Left lung (tissue), 10 donors: ENCODE data around the gene KIF26B. TPM values are rescaled to one million over a fixed set of nuclear protein-coding genes. Genes with fewer than 3 reads are reported as not detected.

ENCODE experiments used
- ATAC-seq: fragments of 200-7000 bp; cut with Tn5 transposase; one replicate; pipeline ENCODE4 v1.9.1; 2020; ENCODE audit warnings: moderate library complexity
- DNase-seq, 4 donors: peaks; one replicate each; pipeline ENCODE4 v3.0.0-alpha.2; 2013 to 2020
- H3K27ac ChIP-seq, 2 donors: fragments of 200-600 bp; sonication (generic) in 1 of 2; one replicate each; pipeline versions ENCODE4 v1.5.0 to v1.8.0; 2020 to 2021
- H3K27me3 ChIP-seq, 2 donors: fragments of 200-600 bp; sonication (generic) in 1 of 2; one replicate each; pipeline versions ENCODE4 v1.5.0 to v1.8.0; 2020 to 2021
- H3K36me3 ChIP-seq, 2 donors: fragments of 200-600 bp; sonication (generic) in 1 of 2; one replicate each; pipeline versions ENCODE4 v1.5.0 to v1.8.0; 2020 to 2021
- H3K4me1 ChIP-seq, 2 donors: fragments of 200-600 bp; one replicate each; pipeline ENCODE4 v1.8.0; 2021
- H3K4me3 ChIP-seq, 2 donors: fragments of 200-600 bp; sonication (generic) in 1 of 2; one replicate each; pipeline versions ENCODE4 v1.5.0 to v1.8.0; 2020 to 2021; ENCODE audit warnings: mild to moderate bottlenecking in 1 of 2
- H3K9me3 ChIP-seq, 2 donors: fragments of 200-600 bp; sonication (generic) in 1 of 2; one replicate each; pipeline versions ENCODE4 v1.5.0 to v1.8.0; 2020 to 2021
- CTCF ChIP-seq, 2 donors: fragments of 200-600 bp; sonication (generic) in 1 of 2; IDR thresholded peaks; one replicate each; pipeline versions ENCODE4 v1.5.0 to v1.8.0; 2021; ENCODE audit warnings: antibody characterized with exemption in 2 of 2
- intact Hi-C, 2 donors: fragments of 100-400 bp; cut with DNase I; formaldehyde crosslinking; loops; one replicate each; pipeline versions ENCODE4 v1.11.2 to v1.14.2; 2022
- polyA plus RNA-seq, 6 donors: library from polyadenylated mRNA; unstranded; fragments of 120-200 nt; gene quantifications; one replicate each; pipeline ENCODE4 v1.2.1, GENCODE V29; 2013; ENCODE audit not compliant: insufficient read length in 6 of 6
- total RNA-seq, 2 donors: library from RNA; stranded (reverse); fragmentation: NEBNext Ultra II Directional; extraction: Animal tissue kit (Norgen Biotek cat#: 25700); gene quantifications; one replicate each; pipeline ENCODE4 v1.2.1, GENCODE V29; 2021
- donor health status: DM: no; HTN: yes; CAD: no.
- donor health status: DM: no; HTN: no; CAD: no.

Gene KIF26B
- total and polyA plus RNA-seq, 8 donors: 3.9 to 28.3 (median 6.5) TPM

- no peaks in the 10 kb centered on the region for H3K4me1 ChIP-seq
- no peak for TF ChIP-seq CTCF (IDR thresholded peaks at IDR 0.05)
- intact Hi-C loops: no loop called here
- no peaks in the 10 kb centered on the region for H3K9me3 ChIP-seq
- no peak overlapping the region for H3K27ac ChIP-seq
- ATAC-seq (no peak), DNase-seq (no peak)
- no peaks in the 10 kb centered on the region for H3K36me3 ChIP-seq
- H3K27me3 ChIP-seq: no peaks in the 10 kb centered on the region
- H3K4me3 ChIP-seq: no peak overlapping the region
Observed at GRCh38 chr1:245177071-245177900, 22.5 kb downstream of the KIF26B start.

GRCh38 chr1:245179706-245180105 lies 24.9 kb downstream of the KIF26B start:
- no peaks in the 10 kb centered on the region for H3K9me3 ChIP-seq
- ATAC-seq: no peak
- no peaks in the 10 kb centered on the region for H3K36me3 ChIP-seq
- intact Hi-C loops: no loop called here
- DNase-seq: no peak
- no peaks in the 10 kb centered on the region for H3K4me1 ChIP-seq
- no peak overlapping the region for H3K27ac ChIP-seq
- TF ChIP-seq CTCF (IDR thresholded peaks at IDR 0.05): no peak
- no peaks in the 10 kb centered on the region for H3K27me3 ChIP-seq
- no peak overlapping the region for H3K4me3 ChIP-seq

- H3K36me3 ChIP-seq: no peaks in the 10 kb centered on the region
- no peaks in the 10 kb centered on the region for H3K27me3 ChIP-seq
- H3K9me3 ChIP-seq: no peaks in the 10 kb centered on the region
- H3K4me3 ChIP-seq: no peak overlapping the region
- TF ChIP-seq CTCF (IDR thresholded peaks at IDR 0.05): no peak
- H3K27ac ChIP-seq: no peak overlapping the region
- DNase-seq: no peak
- ATAC-seq: peak; percentile 30
- H3K4me1 ChIP-seq: no peaks in the 10 kb centered on the region
- intact Hi-C loops: no loop called here
Observed at GRCh38 chr1:245180496-245181157, 25.8 kb downstream of the KIF26B start.

GRCh38 chr1:245181158-245181517 lies 26.4 kb downstream of the KIF26B start:
- Histone ChIP-seq H3K4me1 (no peaks in the 10 kb centered on the region), H3K9me3 (no peaks in the 10 kb centered on the region), H3K36me3 (no peaks in the 10 kb centered on the region), H3K27me3 (no peaks in the 10 kb centered on the region), H3K4me3 (no peak overlapping the region), H3K27ac (no peak overlapping the region)
- intact Hi-C loops: no loop called here
- ATAC-seq (no peak), DNase-seq (no peak)
- TF ChIP-seq CTCF (IDR thresholded peaks at IDR 0.05): no peak

GRCh38 chr1:245182028-245182427 lies 27.2 kb downstream of the KIF26B start:
- H3K4me1 ChIP-seq: no peaks in the 10 kb centered on the region
- H3K27ac ChIP-seq: no peak overlapping the region
- intact Hi-C loops: no loop called here
- ATAC-seq: no peak
- H3K36me3 ChIP-seq: no peaks in the 10 kb centered on the region
- no peak overlapping the region for H3K4me3 ChIP-seq
- DNase-seq: no peak
- no peak for TF ChIP-seq CTCF (IDR thresholded peaks at IDR 0.05)
- no peaks in the 10 kb centered on the region for H3K27me3 ChIP-seq
- H3K9me3 ChIP-seq: no peaks in the 10 kb centered on the region
